ENCODE results near the gene OR13C5.

OR13C5 gene

DNA sequence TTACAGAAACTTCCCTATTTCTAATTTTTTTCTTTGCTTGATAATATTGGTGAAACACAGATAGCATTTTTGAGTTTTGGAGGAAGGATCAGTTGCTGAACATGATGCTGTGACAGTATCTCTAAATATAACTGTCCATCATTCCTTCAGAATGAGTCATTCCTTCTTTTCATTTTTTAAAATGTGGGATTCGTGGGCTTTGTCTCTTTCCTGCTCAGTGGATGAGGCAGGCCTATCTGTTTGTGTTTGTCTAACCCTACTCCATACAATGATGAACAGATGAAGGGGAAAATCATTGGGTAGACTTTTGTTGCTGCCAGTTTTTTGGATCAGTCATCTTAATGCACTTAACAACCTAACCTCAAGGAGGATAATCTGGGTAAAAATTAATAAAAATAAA is 46.0 kb downstream of the OR13C5 start:
- H2AFZ ChIP-seq (ENCODE audit: low read depth, low read length): no peak overlapping the region
- no peak overlapping the region for H3K4me2 ChIP-seq (ENCODE audit: low read length)
- no peaks in the 10 kb centered on the region for H3K4me1 ChIP-seq (ENCODE audit: low read length)
- no peaks in the 10 kb centered on the region for H3K79me2 ChIP-seq (ENCODE audit: low read length)
- H3K27ac ChIP-seq (ENCODE audit: low read length): no peak overlapping the region
- no peaks in the 10 kb centered on the region for H3K36me3 ChIP-seq (replicated peaks; ENCODE audit: low read depth, low read length)
- H3K27me3 ChIP-seq (ENCODE audit: low read depth, low read length): no peaks in the 10 kb centered on the region
- no peak overlapping the region for H3K9ac ChIP-seq (ENCODE audit: low read length)
- no peaks in the 10 kb centered on the region for H4K20me1 ChIP-seq (ENCODE audit: insufficient read depth, low read length)
- no peak overlapping the region for H3K4me3 ChIP-seq (ENCODE audit: low read length)
- TF ChIP-seq CTCF (IDR thresholded peaks at IDR 0.05; ENCODE audit: low read depth, low read length) (no peak), EZH2phosphoT487 (IDR thresholded peaks at IDR 0.05; ENCODE audit: low read depth) (no peak)
- H3K9me3 ChIP-seq (ENCODE audit: insufficient read depth, low read length): no peaks in the 10 kb centered on the region

All from OCI-LY3 (cell line).